Heart left ventricle (tissue), 13 donors: ENCODE data around the gene DNM1L.

ENCODE experiments used
- POLR2A ChIP-seq, 2 donors: fragments of 450-650 bp; IDR thresholded peaks; one replicate each; pipeline ENCODE4 v1.6.1; 2017; ENCODE audit warnings: antibody characterized with exemption in 2 of 2, mild to moderate bottlenecking in 2 of 2, moderate library complexity in 2 of 2
- TF ChIP-seq, protein P1 (sequence below), 12 donors: fragments of 200-600 bp; sonication (generic) in 4 of 12; IDR thresholded peaks; one replicate each; pipeline versions ENCODE4 v1.5.0 to v1.8.0; 2018 to 2022; ENCODE audit warnings: antibody characterized with exemption in 12 of 12, mild to moderate bottlenecking in 5 of 12
- donor health status: ischemic (EF 13 %, LVEDD 7.1; RV severe dilation, severe dysfunction).
- donor health status: DM: no; HTN: yes; CAD: no.
- donor health status: DM: no; HTN: no; CAD: no.
- donor health status: ischemic (EF 25% LVEDD 6.9; RV normal size, moderate dysfunction).
- donor health status: ischemic (EF 25% LVEDD 5.7; RV mildly dilated, moderate dysfunction).
- donor health status: ischemic (EF 35%, LVEDD 5.7; RV mildly dilated, moderate dysfunction).
- donor health status: nonischemic (EF 11% LVEDD 7.7; RV severe dilation, severe dysfunction).
- donor health status: DM: yes; HTN: yes; CAD: no.
- donor health status: PGD.
- donor health status: ischemic (EF 29% LVEDD 5.4; RV normal size, mild dysfunction).
- donor health status: nonischemic (EF 23%, LVEDD 6.1; RV moderate dilation, normal function).

DNA sequence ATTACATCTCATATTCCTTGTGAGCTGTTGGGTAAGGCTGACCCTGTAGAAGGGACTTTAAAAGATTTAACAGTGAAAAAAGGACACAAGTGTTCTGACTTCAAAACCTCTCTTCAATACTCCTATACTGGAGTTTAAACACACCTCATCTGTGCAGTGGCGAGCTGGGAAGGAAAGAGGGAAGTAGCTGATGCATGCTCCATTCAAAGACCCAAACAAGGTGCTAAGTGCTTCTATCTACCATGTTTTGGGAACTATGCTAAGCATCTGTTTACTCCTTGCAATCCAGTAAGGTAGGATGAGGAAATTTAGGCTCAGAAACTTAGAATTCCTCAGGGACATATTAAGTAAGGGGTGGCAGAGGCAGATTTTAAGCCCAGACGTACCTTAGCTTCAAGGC, 16.4 kb upstream of the DNM1L start:
- TF ChIP-seq, protein P1, sequence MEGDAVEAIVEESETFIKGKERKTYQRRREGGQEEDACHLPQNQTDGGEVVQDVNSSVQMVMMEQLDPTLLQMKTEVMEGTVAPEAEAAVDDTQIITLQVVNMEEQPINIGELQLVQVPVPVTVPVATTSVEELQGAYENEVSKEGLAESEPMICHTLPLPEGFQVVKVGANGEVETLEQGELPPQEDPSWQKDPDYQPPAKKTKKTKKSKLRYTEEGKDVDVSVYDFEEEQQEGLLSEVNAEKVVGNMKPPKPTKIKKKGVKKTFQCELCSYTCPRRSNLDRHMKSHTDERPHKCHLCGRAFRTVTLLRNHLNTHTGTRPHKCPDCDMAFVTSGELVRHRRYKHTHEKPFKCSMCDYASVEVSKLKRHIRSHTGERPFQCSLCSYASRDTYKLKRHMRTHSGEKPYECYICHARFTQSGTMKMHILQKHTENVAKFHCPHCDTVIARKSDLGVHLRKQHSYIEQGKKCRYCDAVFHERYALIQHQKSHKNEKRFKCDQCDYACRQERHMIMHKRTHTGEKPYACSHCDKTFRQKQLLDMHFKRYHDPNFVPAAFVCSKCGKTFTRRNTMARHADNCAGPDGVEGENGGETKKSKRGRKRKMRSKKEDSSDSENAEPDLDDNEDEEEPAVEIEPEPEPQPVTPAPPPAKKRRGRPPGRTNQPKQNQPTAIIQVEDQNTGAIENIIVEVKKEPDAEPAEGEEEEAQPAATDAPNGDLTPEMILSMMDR (IDR thresholded peaks at IDR 0.05) = no peak
- TF ChIP-seq POLR2A (IDR thresholded peaks at IDR 0.05) = no peak
